ENCODE measurements around the gene NEURL1.

GRCh38 chr10:103463499-103463898, 30.0 kb upstream of the NEURL1 start:
- TF ChIP-seq CTCF (IDR thresholded peaks at IDR 0.05) (no peak), EP300 (IDR thresholded peaks at IDR 0.05) (no peak), POLR2A (IDR thresholded peaks at IDR 0.05) (no peak), POLR2AphosphoS5 (IDR thresholded peaks at IDR 0.05) (no peak)

Data from stomach (tissue), 4 donors.